ENCODE data around the gene HOXA6.
A peak's percentile ranks its signal among the peaks of the same experiment; 100 is the strongest.

The HOXA6 gene

DNA sequence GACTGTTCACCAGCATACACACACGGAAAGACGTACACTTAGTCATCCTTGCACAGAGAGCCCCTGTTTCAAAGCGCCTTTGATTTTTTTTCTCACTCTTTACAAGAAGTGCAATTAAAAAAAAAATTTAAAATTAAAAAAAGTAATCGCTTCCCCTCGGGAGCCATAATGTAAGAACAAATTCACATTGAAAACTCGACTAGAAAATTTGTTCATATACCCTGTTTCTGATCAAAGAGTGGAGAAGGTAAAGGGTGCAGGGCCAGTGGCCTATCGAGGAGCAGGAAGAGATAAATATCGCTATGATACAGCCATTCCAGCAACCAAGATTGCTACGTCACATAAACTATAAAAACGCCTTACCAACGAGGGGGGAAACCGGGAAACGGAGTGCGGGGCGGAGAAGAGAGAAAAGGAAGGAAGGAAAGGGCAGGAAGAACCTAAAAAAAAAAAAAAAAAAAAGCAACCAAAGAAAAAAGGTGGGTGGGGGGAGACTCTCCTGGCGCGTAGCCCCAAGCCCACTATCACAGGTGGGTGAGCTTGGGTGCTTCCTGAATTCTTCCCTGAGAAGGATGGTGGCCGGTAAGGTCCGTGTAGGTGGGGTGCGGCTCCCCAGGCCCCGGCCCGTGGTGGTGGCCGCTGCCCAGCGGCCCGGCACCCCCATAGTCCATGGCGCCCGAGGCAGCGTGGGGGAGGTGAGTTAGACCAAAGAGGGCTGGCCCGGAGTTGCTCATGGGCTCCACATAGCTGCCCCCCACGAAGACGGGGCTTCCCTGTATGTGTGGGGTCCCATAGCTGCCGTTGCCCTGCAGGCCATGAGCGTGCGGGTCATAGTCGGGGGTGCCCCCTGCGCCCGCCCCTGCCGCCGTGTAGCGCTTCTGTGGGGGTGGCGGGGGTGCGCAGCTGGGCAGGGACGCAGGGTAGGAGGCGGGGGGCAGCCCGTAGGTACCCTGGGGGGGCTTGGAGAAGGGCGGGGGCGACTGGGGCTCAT, 39.9 kb downstream of the HOXA6 start:
- peak overlapping the region; percentile 99 for H3K4me3 Mint-ChIP-seq

DNA sequence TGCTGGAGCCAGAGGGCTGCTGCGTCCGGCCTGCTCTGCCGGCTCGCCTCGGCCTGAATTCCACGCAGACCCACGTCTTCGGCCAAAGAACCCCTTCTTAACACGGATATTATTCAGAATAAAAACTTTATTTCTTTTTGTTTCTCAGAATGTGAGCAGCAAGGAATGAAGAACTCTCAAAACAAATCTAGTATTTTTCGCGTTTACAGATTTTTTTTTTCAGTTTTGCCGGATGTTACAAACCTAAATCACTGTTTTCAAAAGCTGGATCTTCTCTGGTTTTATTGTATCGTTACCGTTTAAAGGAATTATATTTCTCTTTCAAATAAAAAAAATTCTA, 40.7 kb downstream of the HOXA6 start:
- Mint-ChIP-seq H3K36me3 (ENCODE audit: low read depth) (peaks cover 35% of the 10 kb centered on the region), H3K4me1 (peaks cover 91% of the 10 kb centered on the region), H3K27me3 (ENCODE audit: low read depth, poor library complexity) (no peaks in the 10 kb centered on the region), H3K9me3 (no peaks in the 10 kb centered on the region), H3K4me3 (peak overlapping the region; percentile 99), H3K27ac (peak overlapping the region; percentile 100)
- TF ChIP-seq, protein P1, sequence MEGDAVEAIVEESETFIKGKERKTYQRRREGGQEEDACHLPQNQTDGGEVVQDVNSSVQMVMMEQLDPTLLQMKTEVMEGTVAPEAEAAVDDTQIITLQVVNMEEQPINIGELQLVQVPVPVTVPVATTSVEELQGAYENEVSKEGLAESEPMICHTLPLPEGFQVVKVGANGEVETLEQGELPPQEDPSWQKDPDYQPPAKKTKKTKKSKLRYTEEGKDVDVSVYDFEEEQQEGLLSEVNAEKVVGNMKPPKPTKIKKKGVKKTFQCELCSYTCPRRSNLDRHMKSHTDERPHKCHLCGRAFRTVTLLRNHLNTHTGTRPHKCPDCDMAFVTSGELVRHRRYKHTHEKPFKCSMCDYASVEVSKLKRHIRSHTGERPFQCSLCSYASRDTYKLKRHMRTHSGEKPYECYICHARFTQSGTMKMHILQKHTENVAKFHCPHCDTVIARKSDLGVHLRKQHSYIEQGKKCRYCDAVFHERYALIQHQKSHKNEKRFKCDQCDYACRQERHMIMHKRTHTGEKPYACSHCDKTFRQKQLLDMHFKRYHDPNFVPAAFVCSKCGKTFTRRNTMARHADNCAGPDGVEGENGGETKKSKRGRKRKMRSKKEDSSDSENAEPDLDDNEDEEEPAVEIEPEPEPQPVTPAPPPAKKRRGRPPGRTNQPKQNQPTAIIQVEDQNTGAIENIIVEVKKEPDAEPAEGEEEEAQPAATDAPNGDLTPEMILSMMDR (IDR thresholded peaks at IDR 0.05): no peak
- DNase-seq: no peak

More for the DNA sequence above, 39.9 kb downstream of the HOXA6 start:
- TF ChIP-seq, protein P1 (IDR thresholded peaks at IDR 0.05): no peak
- Mint-ChIP-seq H3K27me3 (ENCODE audit: low read depth, poor library complexity) (no peaks in the 10 kb centered on the region), H3K36me3 (ENCODE audit: low read depth) (peaks cover 39% of the 10 kb centered on the region), H3K27ac (peak overlapping the region; percentile 100), H3K4me1 (peaks cover 89% of the 10 kb centered on the region), H3K9me3 (no peaks in the 10 kb centered on the region)
- DNase-seq: no peak

DNA sequence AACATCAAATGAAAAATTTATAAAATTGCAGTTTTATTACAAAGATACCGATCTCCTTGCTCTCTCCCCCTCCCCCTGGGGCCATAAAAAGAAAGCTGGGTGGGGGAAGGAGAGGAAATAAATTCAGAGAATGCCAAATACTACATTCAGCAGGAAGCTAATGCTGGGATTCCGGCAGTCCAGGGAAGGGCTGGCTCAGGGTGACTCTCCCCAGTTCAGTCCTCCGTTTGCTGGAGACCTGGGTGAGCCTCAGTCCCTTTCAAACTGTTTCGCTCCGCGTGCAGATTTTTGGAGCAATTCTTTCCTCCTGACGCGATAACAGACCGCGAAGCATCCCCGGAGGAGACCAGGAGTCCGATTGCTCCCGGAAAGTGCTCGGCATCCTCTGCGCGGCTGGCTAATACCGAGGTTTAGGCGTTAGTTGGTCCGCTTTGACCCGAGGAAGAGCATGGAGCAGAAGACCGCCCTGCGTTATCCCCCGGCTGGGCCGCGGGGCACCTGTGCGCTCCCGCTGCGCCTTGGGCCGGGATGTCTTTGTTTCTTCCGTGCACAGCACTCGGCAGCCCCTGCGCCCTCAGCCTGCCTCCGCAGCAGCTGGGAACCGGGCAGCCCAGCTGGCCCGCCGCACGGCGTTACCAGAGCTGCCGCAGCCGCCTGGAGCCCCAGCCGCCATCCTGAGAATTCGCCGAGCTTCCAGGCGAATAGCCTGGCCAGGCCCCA, 41.2 kb downstream of the HOXA6 start:
- no peaks in the 10 kb centered on the region for H3K9me3 Mint-ChIP-seq
- no peak for DNase-seq
- H3K4me1 Mint-ChIP-seq: peaks cover 91% of the 10 kb centered on the region
- peaks cover 35% of the 10 kb centered on the region for H3K36me3 Mint-ChIP-seq (ENCODE audit: low read depth)
- peak overlapping the region; percentile 99 for H3K4me3 Mint-ChIP-seq
- H3K27me3 Mint-ChIP-seq (ENCODE audit: low read depth, poor library complexity): no peaks in the 10 kb centered on the region
- H3K27ac Mint-ChIP-seq: peak overlapping the region; percentile 100
- TF ChIP-seq, protein P1 (IDR thresholded peaks at IDR 0.05): no peak

DNA sequence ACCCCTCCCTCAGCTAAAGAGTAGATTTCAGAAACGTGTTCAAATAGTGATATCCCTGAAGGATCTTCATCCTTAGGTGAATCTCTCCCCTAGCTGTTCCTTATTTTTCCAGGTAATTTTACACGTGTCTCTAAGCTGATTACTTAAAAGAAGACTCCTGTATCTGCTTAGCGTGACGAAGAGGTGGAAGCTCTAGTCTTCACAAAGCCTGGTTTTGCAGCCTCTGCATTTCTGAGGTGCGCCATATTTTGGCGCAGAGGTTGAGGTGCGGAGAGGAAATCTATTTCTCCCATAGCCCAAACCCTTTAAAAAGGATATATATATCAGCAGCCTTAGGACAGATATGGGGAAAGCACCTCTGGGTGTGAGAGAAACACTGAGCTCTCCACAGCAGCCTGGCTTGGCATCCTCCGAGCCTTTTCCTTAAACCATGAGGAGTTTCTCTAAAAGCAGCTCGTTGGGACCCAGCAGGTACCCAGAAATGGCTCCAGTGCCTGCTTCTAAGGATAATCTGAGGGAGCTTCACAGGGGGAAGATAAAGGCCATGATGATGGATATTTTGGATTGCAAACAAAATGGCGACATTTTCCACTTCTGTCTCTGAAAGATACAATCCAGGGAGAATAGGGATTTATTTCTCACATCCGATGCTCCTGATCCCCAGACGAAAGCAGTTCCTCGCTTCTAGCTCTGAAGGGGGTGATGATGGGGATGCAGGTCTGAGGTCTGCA, 42.1 kb downstream of the HOXA6 start:
- DNase-seq: no peak
- no peaks in the 10 kb centered on the region for H3K9me3 Mint-ChIP-seq
- H3K27ac Mint-ChIP-seq: peak overlapping the region; percentile 100
- peaks cover 43% of the 10 kb centered on the region for H3K36me3 Mint-ChIP-seq (ENCODE audit: low read depth)
- H3K4me1 Mint-ChIP-seq: peaks cover 91% of the 10 kb centered on the region
- H3K27me3 Mint-ChIP-seq (ENCODE audit: low read depth, poor library complexity): no peaks in the 10 kb centered on the region
- peak overlapping the region; percentile 99 for H3K4me3 Mint-ChIP-seq
- TF ChIP-seq, protein P1 (IDR thresholded peaks at IDR 0.05): no peak

DNA sequence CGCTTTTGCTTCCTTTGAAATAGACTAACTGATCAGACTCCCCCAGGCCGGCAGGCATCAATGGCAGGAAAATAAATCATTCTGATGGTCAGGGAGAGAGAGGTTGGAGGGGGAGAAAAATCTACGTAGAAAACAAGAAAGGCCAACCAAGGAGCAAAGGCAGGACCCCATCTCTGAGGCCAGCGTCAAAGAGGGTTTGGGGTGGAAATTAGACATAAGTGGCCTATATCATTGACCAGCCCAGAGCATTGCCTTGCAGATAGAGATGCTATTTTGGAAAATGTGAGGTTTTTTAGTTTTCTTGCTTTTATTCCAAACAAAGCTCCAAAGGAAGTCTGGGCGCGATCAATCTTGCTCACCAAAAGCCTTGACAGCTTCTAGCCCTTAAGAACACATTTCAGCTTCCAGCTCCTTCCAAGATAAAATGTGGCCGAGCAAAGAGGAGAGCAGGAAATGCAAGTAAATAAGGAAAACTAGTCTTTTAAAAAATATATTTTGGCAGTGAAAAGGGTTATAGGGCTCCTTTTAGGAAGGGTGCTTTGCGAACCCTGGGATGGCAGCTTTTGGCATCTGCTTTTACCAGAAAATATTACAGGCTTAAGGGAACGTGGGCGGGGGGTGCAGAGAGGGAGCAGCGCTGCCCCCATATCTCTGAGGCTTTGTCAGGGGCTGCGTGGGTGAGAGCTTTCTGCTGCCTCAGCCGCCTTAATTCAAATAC, 43.1 kb downstream of the HOXA6 start:
- Mint-ChIP-seq H3K27ac (peak overlapping the region; percentile 100), H3K4me3 (peak overlapping the region; percentile 99), H3K27me3 (ENCODE audit: low read depth, poor library complexity) (no peaks in the 10 kb centered on the region), H3K36me3 (ENCODE audit: low read depth) (peaks cover 49% of the 10 kb centered on the region), H3K9me3 (no peaks in the 10 kb centered on the region), H3K4me1 (peaks cover 91% of the 10 kb centered on the region)
- DNase-seq: no peak
- TF ChIP-seq, protein P1 (IDR thresholded peaks at IDR 0.05): no peak

Measured in nephron progenitor cell (in vitro differentiated cells).